Measurements from ENCODE around the gene EPHA8.

DNA sequence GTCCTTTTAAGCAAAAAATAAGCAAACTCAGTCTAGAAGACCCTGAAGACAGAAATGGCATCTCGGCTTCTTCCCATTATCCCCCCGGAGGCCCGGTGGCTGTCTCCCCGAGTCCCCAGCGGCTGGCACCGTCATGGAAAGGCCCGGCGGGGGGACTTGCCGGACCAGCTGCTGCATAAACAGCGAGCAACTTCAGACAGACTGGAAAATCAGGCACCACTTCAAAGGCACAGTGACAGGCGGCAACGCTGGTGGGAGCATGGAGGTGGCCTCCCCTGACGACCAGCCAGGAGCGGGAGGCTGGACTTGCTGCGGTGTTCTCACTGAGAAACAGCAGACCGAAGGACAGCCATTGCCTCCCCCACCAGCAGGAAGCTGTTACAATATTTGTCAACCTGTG is 54.8 kb downstream of the EPHA8 start:
- TF ChIP-seq GATA2 (IDR thresholded peaks at IDR 0.05; ENCODE audit: low read depth, low read length) = no peak
- no peak for TF ChIP-seq GATA3 (IDR thresholded peaks at IDR 0.05; ENCODE audit: low read depth, low read length)
